Coronary artery (tissue), 2 donors: ENCODE data around the gene SLC24A3.

Experiments used
- DNase-seq: peaks from one replicate; pipeline ENCODE4 v3.0.0-alpha.2; 2017; ENCODE audit warnings: low spot score
- H3K27ac ChIP-seq, 2 donors: fragments of 200-600 bp; sonication (generic); one replicate each; pipeline ENCODE4 v1.5.1; 2016 to 2019
- H3K4me3 ChIP-seq: fragments of 200-600 bp; sonication (generic); 2 replicates; pipeline ENCODE4 v1.5.1; 2016; ENCODE audit warnings: mild to moderate bottlenecking, moderate library complexity
- CTCF ChIP-seq: fragments of 200-600 bp; sonication (generic); IDR thresholded peaks from one replicate; pipeline ENCODE4 v1.5.1; 2019; ENCODE audit warnings: antibody characterized with exemption

The SLC24A3 gene

DNA sequence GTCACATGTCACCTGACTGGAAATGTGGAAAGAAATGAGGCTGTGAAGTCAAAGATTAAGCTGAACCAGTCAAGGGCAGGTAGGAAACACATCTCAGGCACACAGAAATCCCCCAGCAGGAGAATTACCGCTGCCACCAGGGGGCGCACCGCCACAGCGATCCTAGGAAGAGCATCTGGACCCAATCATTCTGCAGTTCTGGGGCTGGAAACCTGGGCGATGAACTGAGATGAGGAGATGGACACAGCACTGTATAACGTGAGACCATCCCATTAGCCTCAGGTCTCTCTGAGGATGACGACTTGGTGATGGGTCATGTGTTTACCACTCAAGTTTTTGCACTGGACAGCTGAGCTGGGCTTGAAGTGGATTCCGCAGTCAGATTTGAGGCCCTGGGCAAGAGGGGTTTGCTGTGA lies 6.5 kb upstream of the SLC24A3 start:
- Histone ChIP-seq H3K27ac (no peak overlapping the region), H3K4me3 (no peak overlapping the region)
- no peak for DNase-seq
- TF ChIP-seq CTCF, result peak; percentile 69

- DNase-seq, result no peak
- Histone ChIP-seq H3K27ac (no peak overlapping the region), H3K4me3 (no peak overlapping the region)
- TF ChIP-seq CTCF, result no peak
These were observed 4.9 kb upstream of the SLC24A3 start for GRCh38 chr20:19207541-19207940.

- no peak for DNase-seq
- no peak for TF ChIP-seq CTCF
- no peak overlapping the region for H3K4me3 ChIP-seq
These were observed 1.9 kb upstream of the SLC24A3 start for GRCh38 chr20:19210391-19211155.

GRCh38 chr20:19211252-19211651 lies 1.2 kb upstream of the SLC24A3 start:
- TF ChIP-seq CTCF, result no peak
- peak overlapping the region; percentile 20 to 88 for H3K27ac ChIP-seq
- DNase-seq, result no peak
- peak overlapping the region; percentile 76 for H3K4me3 ChIP-seq

More at GRCh38 chr20:19210391-19211155, 1.9 kb upstream of the SLC24A3 start:
- peak overlapping the region in 1 of 2 donors; percentile 88 for H3K27ac ChIP-seq

DNA sequence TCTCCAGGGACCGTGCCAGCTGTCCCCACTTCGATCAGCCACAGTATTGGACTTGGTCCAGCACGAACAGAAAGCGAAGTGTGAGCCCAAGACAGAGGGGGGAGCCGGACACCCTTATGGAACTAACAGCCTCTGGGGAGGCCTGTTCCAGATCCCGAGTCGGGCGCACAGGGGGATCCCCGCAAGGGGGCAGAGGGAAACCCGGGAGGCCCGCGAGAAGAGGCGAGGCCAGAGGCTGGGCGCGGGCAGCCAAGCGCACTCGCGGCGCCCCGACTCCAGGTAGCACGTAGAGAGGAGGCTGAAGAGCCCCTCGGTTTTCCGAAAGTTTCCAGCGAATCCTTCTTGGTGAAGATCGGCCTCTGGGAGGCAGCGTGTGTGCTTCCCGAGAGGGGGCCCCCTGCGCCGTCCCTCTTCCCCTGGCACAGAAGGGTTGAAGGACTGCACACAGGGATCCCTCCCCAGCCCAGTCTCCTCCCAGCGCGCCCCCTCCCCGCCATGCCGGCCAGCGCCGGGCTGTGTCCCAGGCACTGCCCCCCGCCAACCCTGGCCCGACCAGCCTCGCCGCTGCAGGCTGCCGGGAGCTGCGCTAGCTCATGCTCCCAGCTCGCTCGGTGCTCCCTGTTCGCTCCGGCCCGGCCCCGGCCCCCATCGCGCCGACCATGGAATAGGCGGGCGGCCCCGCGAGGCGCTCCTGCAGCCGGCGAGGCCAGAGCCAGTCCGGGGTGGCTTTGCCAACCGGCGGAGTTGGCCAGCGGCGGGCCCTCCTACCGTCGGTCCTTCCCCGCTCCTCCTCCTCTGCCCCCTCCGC lies 577 bp upstream of the SLC24A3 start:
- no peak for DNase-seq
- peak overlapping the region; percentile 20 to 88 for H3K27ac ChIP-seq
- no peak for TF ChIP-seq CTCF
- H3K4me3 ChIP-seq, result peak overlapping the region; percentile 76

- H3K4me3 ChIP-seq, result peak overlapping the region; percentile 76
These were observed 520 bp downstream of the SLC24A3 start for GRCh38 chr20:19212821-19213502.

More at GRCh38 chr20:19212821-19213502, 520 bp downstream of the SLC24A3 start:
- no peak for DNase-seq
- peak overlapping the region; percentile 47 to 88 for H3K27ac ChIP-seq
- peak; percentile 43 for TF ChIP-seq CTCF
